ES-I3 (cell line): Measurements from ENCODE around the gene CROCC2.

ENCODE experiments used
- H3K36me3 ChIP-seq: 2 replicates; pipeline ENCODE4 v1.6.1; 2013; ENCODE audit warnings: mild to moderate bottlenecking, low read length, control low read depth, moderate library complexity; ENCODE audit not compliant: insufficient read depth
- H3K4me1 ChIP-seq: 2 replicates; pipeline ENCODE4 v1.6.1; 2013; ENCODE audit warnings: mild to moderate bottlenecking, control low read depth, low read length; ENCODE audit not compliant: insufficient read depth
- H3K9ac ChIP-seq: 2 replicates; pipeline ENCODE4 v1.6.1; 2013; ENCODE audit warnings: low read depth, mild to moderate bottlenecking, low read length, moderate library complexity
- H3K9me3 ChIP-seq: 2 replicates; pipeline ENCODE4 v1.6.1; 2013; ENCODE audit warnings: mild to moderate bottlenecking, low read length, moderate library complexity; ENCODE audit not compliant: control insufficient read depth, insufficient read depth

The CROCC2 gene

DNA sequence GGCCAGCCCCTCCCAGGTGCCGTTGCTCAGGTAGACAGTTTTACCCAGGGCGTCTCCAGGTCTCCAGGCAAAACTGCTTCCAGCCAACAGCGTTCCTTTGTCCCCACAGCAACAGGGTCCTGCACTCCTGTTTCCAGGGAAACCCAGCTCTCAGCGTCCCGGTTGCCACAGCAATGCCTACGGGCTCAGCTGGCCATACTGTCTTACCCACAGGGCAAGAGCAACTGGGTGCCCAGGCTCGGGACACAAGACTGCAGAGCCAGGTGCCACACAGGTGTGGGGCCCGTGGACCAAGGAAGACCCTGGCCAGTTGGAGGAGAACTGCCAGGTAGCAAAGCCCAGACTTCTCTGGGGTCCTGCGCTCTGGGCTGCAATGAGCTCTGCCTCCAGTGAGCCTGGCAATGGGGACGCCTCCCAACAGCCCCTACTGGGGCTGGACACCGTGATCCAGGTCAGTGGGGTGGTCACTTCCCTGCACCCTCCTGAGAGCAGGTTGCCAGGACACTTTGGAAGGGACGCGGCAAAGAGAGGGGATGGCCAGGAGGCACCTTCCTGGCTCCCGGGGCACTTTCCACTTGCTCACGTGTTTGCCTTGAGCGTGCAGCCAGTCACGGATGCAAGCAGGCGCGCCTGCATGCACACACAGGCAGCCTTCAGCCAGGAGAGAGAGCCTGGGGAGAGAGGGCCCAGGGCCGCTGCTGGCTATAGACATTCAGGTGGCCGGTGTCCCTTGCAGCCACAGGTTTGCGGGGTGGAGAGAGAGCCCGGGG lies at the start of gene CROCC2:
Gene CROCC2, plus strand, starts transcription at position 196 of the 770 bp plus-strand sequence. Its CDS starts 178 bp downstream, at position 374.
- Histone ChIP-seq H3K9ac (no peak within 1 kb of the TSS), H3K9me3 (no peaks in the 10 kb centered on the region), H3K36me3 (no peaks in the 10 kb centered on the region), H3K4me1 (no peaks in the 10 kb centered on the region)

DNA sequence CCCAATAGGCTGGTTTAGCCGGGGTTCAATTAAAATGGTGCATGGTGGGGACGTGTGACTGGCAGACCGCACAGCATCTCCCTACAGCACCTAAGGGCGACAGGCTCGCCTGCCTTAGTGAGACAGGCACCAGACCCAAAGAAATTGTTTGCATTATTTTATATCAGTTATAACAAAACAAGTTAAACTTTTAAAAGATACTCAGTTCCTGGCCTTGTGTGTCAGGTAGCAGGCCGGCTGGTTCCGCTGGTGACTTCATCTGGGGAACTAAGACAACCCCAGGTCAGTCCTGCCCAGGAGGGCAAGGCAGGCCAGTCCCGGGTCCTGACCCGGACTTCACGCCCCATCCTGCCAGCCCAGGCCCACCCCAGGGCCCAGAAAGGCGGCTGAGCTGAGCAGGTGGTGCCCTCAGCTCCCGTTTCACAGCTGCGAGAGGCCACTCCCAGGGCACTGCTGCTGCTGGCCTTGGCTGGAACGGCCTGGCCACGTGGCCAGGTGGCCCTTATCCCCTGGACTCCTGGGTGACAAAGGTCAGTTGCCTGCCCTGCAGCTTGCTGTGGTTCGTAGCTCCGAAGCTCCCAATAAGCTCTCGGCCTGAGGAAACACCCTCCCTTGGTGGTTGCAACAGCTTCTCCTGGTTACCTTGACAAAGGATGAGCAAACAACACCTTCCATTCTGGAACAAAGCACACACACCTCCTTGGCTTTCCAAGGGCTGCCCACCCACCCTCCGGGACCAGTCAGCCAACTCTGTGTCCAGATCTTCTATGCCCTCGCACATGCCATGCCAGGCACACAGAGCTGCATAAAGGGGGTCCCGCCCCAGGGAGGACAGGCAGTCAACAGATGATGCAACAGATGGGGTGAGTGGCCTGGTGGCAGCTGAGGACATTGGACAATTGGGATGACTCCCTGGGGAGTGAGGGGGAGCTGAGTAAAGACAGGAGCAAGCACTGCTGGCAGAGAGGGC lies 48.8 kb upstream of the CROCC2 start:
- no peak overlapping the region for H3K9ac ChIP-seq
- peaks cover 5% of the 10 kb centered on the region; the same call in 1 of the 2 replicates for H3K9me3 ChIP-seq
- no peaks in the 10 kb centered on the region for H3K4me1 ChIP-seq
- H3K36me3 ChIP-seq, result no peaks in the 10 kb centered on the region

DNA sequence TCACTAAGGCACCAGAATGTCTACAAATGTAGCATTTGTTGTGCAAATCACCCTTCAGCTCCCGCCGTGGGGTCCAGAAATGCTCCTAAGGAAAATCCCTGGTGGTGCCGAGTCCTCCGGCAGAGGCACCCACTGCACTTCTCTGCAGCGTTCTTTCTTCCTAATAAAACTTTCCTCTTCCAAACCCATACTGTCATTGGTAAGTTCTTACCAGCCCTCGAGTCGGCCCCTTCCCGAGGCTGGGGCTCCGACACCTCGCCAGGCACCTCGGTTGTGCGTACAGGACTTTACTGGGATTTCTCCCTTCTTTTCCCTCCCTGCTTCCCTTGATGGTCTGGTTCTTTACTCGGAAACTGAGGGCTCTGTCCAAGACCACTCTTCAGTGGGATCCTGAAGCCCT lies 47.8 kb upstream of the CROCC2 start:
- Histone ChIP-seq H3K36me3 (no peaks in the 10 kb centered on the region), H3K4me1 (no peaks in the 10 kb centered on the region), H3K9ac (no peak overlapping the region), H3K9me3 (peaks cover 5% of the 10 kb centered on the region; the same call in 1 of the 2 replicates)

DNA sequence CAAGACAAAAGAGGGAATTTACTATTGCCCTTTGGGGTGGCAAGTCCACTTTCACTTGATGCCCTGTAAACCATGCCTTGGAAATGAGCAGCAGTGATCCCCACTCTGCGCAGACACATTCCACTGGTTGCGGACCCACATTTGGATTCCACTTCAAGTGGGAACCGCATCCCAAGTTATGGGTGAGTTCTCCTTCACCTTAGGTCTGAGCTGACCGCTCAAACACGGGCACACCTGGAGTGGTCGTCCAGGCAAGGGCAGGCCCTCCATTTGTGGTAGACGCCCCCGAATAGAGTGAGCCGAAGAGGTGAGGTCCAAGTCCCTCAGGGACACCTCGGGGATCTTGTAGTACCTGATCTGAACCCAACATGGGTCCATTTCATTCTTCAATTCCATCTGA lies 47.3 kb upstream of the CROCC2 start:
- Histone ChIP-seq H3K4me1 (no peaks in the 10 kb centered on the region), H3K9ac (no peak overlapping the region), H3K9me3 (peaks cover 4% of the 10 kb centered on the region; the same call in 1 of the 2 replicates), H3K36me3 (no peaks in the 10 kb centered on the region)

DNA sequence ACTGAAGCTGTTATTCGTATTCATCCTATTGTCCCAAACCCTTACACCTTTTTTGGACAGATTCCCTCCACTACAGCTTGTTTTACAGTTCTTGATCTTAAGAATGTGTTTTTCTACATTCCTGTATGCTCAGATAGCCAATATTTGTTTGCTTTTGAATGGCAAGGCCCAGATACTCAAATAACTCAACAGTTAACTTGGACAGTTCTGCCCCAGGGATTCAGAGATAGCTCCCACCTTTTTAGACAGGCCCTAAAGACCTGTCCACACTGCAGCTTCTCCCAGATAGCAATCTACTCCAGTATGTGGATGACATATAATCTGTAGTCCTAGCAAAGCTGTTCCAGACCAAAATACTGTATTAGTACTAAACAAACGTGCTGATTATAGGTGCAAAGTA lies 44.6 kb upstream of the CROCC2 start:
- H3K36me3 ChIP-seq, result no peaks in the 10 kb centered on the region
- H3K4me1 ChIP-seq, result no peaks in the 10 kb centered on the region
- no peak overlapping the region for H3K9ac ChIP-seq
- no peaks in the 10 kb centered on the region for H3K9me3 ChIP-seq

DNA sequence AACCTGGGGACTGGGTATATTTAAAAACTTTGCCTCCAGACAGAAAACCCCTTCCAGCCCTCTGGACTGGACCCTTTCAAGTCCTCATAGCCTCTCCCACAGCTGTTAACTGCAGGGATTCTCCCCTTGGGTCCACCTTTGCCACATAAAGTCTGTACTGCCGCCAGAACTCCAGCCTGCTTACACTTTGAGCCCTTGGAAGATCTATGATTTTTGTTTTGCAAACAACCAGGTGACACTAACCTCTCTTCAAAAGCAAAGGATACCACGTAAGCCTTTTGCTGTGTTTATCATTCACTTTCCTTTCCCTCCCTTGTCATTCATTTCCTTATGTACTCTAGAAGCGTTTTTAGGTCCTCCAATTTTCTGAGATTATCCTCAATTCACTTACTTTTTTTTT lies 41.7 kb upstream of the CROCC2 start:
- Histone ChIP-seq H3K4me1 (no peaks in the 10 kb centered on the region), H3K9me3 (no peaks in the 10 kb centered on the region), H3K36me3 (no peaks in the 10 kb centered on the region), H3K9ac (no peak overlapping the region)

DNA sequence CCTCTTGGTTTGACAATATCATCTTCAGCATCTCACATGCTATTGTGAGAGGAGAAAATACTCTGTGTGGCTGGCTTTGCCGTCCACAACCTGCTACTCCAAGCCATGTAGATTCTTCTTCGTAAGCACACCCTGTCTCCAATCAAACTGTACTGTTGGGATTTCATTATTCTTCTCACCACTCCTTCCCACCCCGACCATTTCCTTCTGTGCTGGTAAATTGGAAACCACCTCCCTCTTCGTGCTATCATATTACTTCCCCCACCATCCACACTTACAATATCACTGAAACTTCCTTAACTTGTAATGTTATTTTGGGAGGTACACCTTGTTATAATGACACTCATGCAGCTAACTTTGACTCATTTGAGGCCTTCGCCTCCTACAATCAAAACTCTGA lies 40.7 kb upstream of the CROCC2 start:
- Histone ChIP-seq H3K36me3 (no peaks in the 10 kb centered on the region), H3K4me1 (no peaks in the 10 kb centered on the region), H3K9ac (no peak overlapping the region), H3K9me3 (no peaks in the 10 kb centered on the region)

DNA sequence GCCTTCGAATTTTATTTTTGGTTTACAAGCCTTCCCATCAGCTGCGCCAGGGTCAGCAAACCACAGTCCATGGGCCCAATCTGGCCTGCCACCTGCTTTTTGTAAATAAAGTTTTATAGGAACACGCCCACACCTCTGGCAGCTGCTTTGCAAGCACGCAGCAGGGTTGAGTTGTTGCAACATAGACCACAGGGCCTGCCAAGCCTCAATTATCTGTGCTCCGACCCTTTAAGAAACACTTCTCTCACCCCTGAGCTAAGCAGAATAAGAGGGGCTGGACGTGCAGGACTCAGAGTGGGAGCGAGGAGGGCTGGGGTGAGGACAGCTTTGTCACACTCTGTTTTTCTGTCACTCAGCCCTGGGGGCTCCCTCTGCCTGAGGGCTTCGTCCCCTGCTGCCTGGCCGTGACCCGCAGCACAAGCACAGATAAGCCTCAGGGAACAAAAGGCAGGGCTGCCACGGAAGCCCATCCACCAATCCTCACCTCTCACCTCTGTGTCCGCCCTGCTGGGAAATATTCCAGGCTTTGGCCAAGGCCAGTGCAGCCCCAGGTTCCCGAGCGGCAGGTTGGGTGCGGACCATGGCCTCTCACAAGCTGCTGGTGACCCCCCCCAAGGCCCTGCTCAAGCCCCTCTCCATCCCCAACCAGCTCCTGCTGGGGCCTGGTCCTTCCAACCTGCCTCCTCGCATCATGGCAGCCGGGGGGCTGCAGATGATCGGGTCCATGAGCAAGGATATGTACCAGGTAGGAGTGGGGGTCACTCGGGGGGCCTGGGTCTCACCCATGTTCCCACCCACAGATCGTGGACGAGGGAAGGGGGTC lies 37.6 kb upstream of the CROCC2 start, which contains the start of gene AGXT:
Gene AGXT, plus strand, starts transcription at position 539 of the 823 bp plus-strand sequence. Its CDS starts 42 bp downstream, at position 581.
- Histone ChIP-seq H3K36me3 (no peaks in the 10 kb centered on the region), H3K4me1 (no peaks in the 10 kb centered on the region), H3K9me3 (no peaks in the 10 kb centered on the region), H3K9ac (no peak within 1 kb of the TSS)

DNA sequence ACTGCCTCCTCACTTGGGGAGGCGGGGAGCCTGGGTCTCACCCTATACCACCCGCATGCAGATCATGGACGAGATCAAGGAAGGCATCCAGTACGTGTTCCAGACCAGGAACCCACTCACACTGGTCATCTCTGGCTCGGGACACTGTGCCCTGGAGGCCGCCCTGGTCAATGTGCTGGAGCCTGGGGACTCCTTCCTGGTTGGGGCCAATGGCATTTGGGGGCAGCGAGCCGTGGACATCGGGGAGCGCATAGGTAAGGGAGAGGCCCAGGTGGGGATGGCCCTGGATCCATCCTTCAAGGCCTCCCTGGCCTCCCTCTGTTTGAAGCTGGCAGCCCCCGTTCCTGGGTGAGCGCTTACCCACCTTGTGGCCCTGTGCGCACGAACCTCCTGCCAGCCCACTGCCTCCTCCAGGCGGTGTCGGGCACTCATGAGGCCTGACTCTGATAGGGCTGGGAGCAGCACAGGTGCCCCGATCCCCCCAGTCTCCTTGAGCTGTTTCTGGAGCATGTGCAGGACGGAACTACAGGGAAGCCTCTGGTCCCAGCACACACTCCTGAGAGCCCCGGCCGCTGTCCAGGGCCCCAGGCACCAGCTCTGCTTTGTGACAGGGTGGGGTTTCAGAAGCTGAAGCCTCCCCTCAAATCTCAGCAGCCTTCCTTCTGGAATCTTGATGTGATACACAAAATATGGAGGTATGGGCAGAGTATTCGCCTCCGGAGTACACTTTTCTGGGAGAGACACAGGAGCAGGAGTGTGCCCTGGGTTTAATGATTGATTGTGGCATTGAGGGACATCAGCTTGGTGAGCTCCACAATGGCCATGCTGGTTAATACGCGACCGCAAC lies 36.8 kb upstream of the CROCC2 start:
- Histone ChIP-seq H3K36me3 (no peaks in the 10 kb centered on the region), H3K4me1 (no peaks in the 10 kb centered on the region), H3K9ac (no peak overlapping the region)

DNA sequence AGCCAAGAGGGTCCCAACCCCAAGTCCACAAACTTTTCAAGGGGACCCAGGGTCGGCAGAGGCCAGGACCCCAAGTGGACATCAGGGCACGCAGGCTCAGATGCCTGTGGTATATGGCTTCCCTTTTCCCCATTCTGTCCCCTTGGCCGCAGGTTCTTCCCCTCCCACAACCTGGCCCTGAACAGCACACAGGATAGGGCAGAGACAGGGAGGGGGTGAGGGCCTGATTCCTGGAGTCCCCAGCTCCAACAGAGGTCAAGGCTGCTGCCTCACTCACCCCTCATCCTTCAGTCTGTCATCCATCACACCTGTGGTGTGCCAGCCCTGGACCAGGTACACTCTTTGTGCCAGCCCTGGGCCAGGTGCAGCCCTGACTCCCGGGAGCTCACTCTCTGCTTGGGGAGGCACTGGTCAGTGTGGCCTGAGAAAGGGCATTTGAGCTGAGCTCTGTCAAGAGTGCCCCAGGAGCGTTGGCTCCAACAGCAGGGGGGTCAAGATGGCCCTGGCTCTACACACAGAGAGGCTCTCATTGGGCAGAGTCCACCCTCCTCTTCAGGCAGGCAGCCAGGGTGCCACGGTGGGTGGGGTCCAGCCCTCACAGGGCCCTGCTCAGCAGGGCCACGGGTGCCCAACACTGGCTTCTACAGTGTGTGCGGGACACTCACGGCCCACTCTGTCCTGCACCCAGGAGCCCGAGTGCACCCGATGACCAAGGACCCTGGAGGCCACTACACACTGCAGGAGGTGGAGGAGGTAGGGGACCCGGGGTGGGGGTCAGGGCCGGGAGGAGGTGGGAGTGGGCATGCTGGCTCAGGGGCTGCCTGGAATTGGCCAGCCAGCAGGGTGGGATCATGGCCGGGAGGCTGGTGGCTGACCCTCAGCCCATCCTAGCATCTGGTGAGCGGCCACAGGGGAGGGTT lies 35.9 kb upstream of the CROCC2 start:
- no peaks in the 10 kb centered on the region for H3K9me3 ChIP-seq
- no peaks in the 10 kb centered on the region for H3K4me1 ChIP-seq
- H3K36me3 ChIP-seq, result no peaks in the 10 kb centered on the region
- H3K9ac ChIP-seq, result no peak overlapping the region

More for the DNA sequence above, 36.8 kb upstream of the CROCC2 start:
- H3K9me3 ChIP-seq, result no peaks in the 10 kb centered on the region

DNA sequence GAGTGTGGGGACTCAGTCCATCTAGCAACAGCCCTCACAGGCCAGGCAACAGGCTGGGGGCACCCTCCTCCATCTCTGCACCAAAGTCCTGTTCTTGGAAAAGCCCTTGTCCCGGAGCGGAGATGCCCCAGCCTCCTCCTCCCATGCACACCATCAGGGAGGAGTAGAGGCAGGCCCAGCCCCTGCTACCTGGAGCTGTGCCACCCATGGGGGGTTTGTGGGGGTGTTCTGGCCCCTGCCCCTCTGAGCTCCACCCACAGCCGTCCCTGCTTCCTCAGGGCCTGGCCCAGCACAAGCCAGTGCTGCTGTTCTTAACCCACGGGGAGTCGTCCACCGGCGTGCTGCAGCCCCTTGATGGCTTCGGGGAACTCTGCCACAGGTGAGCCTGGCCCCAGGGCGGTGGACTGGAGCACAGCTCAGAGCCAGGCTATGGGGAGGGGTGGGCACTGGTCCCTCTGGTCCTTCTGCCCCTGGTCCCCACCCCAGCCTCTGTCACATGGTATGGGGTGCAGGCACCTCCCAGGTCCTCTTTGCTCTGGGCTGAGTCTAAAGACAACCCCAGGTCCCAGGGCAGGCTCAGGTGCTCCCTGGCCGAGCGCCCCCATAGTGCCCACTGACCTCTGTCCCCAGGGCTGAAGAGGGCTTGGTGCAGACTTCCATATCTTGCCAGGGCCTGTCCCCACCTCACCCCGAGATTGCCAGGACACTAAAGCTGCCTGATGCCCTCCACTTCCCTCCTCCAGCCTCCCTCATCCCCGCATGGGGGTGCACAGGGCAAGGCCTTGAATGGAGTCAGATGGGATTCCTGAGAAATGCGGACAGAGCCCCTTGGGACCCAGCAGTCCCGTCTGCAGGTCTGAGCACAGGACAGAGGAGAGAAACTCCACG lies 34.8 kb upstream of the CROCC2 start:
- Histone ChIP-seq H3K36me3 (no peaks in the 10 kb centered on the region), H3K9ac (no peak overlapping the region), H3K9me3 (no peaks in the 10 kb centered on the region), H3K4me1 (no peaks in the 10 kb centered on the region)
